ENCODE results near the gene GNAS. TPM values are rescaled to one million over a fixed set of nuclear protein-coding genes. Genes with fewer than 3 reads are reported as not detected.

GNAS gene
- total and polyA plus RNA-seq, 4 donors, result 115 to 360 (median 277) TPM

DNA sequence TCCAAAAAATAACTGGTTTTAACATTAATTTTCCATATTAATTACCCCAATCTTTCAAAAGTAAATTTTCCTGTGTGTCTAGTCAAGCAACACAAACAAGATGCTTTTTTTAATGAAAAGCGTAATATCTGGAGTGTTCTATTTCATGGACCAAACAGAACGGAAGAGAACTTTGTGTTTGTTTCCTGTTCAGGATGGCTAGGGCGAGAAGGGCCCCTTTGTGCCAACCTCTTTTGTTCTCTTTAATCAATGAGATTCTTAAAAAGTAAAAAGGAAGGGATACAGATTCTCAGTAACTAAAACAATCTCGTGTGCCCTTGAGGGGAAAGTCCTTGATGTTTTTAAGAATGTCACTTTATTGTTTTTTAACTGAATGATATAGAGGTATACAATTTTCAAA, 55.7 kb downstream of the GNAS start:
- H3K9me3 ChIP-seq (ENCODE audit: control insufficient read depth in 4 of 4, low read length in 3 of 4), result no peaks in the 10 kb centered on the region
- peaks cover 18 to 69% (median 57%) of the 10 kb centered on the region in 4 donors for H3K36me3 ChIP-seq (ENCODE audit: control insufficient read depth in 4 of 4, insufficient read depth in 3 of 4, low read depth in 1 of 4, low read length in 3 of 4)
- H3K4me3 ChIP-seq (ENCODE audit: low read depth in 1 of 3, low read length in 3 of 3), result no peak overlapping the region
- 67% methylated on average over 4 of the region's 4 CpGs for WGBS
- no peaks in the 10 kb centered on the region for H3K27me3 ChIP-seq (ENCODE audit: control insufficient read depth in 4 of 4, insufficient read depth in 4 of 4, low read length in 3 of 4)
- H3K4me1 ChIP-seq (ENCODE audit: control insufficient read depth in 4 of 4, insufficient read depth in 4 of 4, low read length in 3 of 4), result peaks cover 0 to 6% (median 3%) of the 10 kb centered on the region in 4 donors
- H3K9ac ChIP-seq (ENCODE audit: low read depth in 1 of 2, low read length in 2 of 2), result no peak overlapping the region
- H3K27ac ChIP-seq (ENCODE audit: low read depth in 1 of 2, low read length in 2 of 2), result peak overlapping the region; percentile 6 to 32
- TF ChIP-seq GABPA (IDR thresholded peaks at IDR 0.05 in 1 of 2, conservative IDR thresholded peaks at IDR 0.05 in 1 of 2) (no peak), HNF4A (conservative IDR thresholded peaks at IDR 0.05) (no peak), HNF4G (IDR thresholded peaks at IDR 0.05) (no peak), JUND (IDR thresholded peaks at IDR 0.05) (no peak), FOXA1 (IDR thresholded peaks at IDR 0.05) (no peak), SP1 (IDR thresholded peaks at IDR 0.05) (no peak)
- DNase-seq (ENCODE audit: low spot score), result no peak

DNA sequence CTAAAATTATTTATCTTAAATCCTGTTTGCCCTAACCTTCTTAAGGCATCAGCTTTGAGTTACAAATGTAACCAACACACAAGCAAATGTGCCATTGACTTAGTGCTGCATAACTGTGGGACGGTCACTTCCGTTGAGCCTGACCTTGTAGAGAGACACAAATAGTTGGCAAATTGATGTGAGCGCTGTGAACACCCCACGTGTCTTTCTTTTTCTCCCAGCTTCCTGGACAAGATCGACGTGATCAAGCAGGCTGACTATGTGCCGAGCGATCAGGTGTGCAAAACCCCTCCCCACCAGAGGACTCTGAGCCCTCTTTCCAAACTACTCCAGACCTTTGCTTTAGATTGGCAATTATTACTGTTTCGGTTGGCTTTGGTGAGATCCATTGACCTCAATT, 56.4 kb downstream of the GNAS start:
- peaks cover 18 to 61% (median 54%) of the 10 kb centered on the region in 4 donors for H3K36me3 ChIP-seq (ENCODE audit: control insufficient read depth in 4 of 4, insufficient read depth in 3 of 4, low read depth in 1 of 4, low read length in 3 of 4)
- TF ChIP-seq RXRA (IDR thresholded peaks at IDR 0.05) (no peak), REST (IDR thresholded peaks at IDR 0.05) (no peak), TAF1 (conservative IDR thresholded peaks at IDR 0.05) (no peak), ZBTB33 (IDR thresholded peaks at IDR 0.05) (no peak), YY1 (IDR thresholded peaks at IDR 0.05) (no peak), GABPA (IDR thresholded peaks at IDR 0.05 in 1 of 2, conservative IDR thresholded peaks at IDR 0.05 in 1 of 2) (no peak), FOXA2 (IDR thresholded peaks at IDR 0.05) (no peak), SP1 (IDR thresholded peaks at IDR 0.05) (no peak), CTCF (IDR thresholded peaks at IDR 0.05; ENCODE audit: low read depth, low read length, missing input control) (no peak), FOXA1 (IDR thresholded peaks at IDR 0.05) (no peak), JUND (IDR thresholded peaks at IDR 0.05) (no peak)
- TF ChIP-seq, protein P1, sequence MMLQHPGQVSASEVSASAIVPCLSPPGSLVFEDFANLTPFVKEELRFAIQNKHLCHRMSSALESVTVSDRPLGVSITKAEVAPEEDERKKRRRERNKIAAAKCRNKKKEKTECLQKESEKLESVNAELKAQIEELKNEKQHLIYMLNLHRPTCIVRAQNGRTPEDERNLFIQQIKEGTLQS (IDR thresholded peaks at IDR 0.05), result no peak
- TF ChIP-seq, protein P2, sequence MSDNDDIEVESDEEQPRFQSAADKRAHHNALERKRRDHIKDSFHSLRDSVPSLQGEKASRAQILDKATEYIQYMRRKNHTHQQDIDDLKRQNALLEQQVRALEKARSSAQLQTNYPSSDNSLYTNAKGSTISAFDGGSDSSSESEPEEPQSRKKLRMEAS (IDR thresholded peaks at IDR 0.05), result no peak
- WGBS, result 91% methylated on average over 9 of the region's 9 CpGs
- H3K4me3 ChIP-seq (ENCODE audit: low read depth in 1 of 3, low read length in 3 of 3), result no peak overlapping the region
- no peak overlapping the region for H3K27ac ChIP-seq (ENCODE audit: low read depth in 1 of 2, low read length in 2 of 2)
- DNase-seq (ENCODE audit: low spot score), result no peak
- H3K9ac ChIP-seq (ENCODE audit: low read depth in 1 of 2, low read length in 2 of 2), result no peak overlapping the region
- H3K27me3 ChIP-seq (ENCODE audit: control insufficient read depth in 4 of 4, insufficient read depth in 4 of 4, low read length in 3 of 4), result no peaks in the 10 kb centered on the region
- H3K4me1 ChIP-seq (ENCODE audit: control insufficient read depth in 4 of 4, insufficient read depth in 4 of 4, low read length in 3 of 4), result peaks cover 0 to 6% (median 3%) of the 10 kb centered on the region in 4 donors
- H3K9me3 ChIP-seq (ENCODE audit: control insufficient read depth in 4 of 4, low read length in 3 of 4), result no peaks in the 10 kb centered on the region

All from liver (tissue), 9 donors.